Left ventricle myocardium inferior (tissue), 1 donor: ENCODE data around the gene CDH15. TPM values are rescaled to one million over a fixed set of nuclear protein-coding genes. Genes with fewer than 3 reads are reported as not detected.

Source experiments
- DNase-seq: peaks from one replicate; pipeline ENCODE4 v3.0.0-alpha.2; 2020
- H3K27ac ChIP-seq: fragments of 200-600 bp; replicated peaks from 2 replicates; pipeline ENCODE4 v1.8.0; 2021
- H3K27me3 ChIP-seq: fragments of 200-600 bp; 2 replicates; pipeline ENCODE4 v1.8.0; 2021; ENCODE audit warnings: low read depth
- H3K36me3 ChIP-seq: fragments of 200-600 bp; 2 replicates; pipeline ENCODE4 v1.8.0; 2021
- H3K4me1 ChIP-seq: fragments of 200-600 bp; 2 replicates; pipeline ENCODE4 v1.8.0; 2021
- H3K4me3 ChIP-seq: fragments of 200-600 bp; 2 replicates; pipeline ENCODE4 v1.8.0; 2021; ENCODE audit warnings: mild to moderate bottlenecking, moderate library complexity
- H3K9me3 ChIP-seq: fragments of 200-600 bp; replicated peaks from 2 replicates; pipeline ENCODE4 v1.8.0; 2021
- CTCF ChIP-seq: fragments of 200-600 bp; IDR thresholded peaks from 2 replicates; pipeline ENCODE4 v1.8.0; 2021; ENCODE audit warnings: antibody characterized with exemption, mild to moderate bottlenecking, borderline replicate concordance
- intact Hi-C: fragments of 100-400 bp; cut with micrococcal nuclease; formaldehyde crosslinking; loops from one replicate; pipeline ENCODE4 v1.11.0; 2022
- total RNA-seq: library from RNA; stranded (reverse); fragmentation: NEBNext Ultra II Directional; extraction: Animal tissue kit (Norgen Biotek cat#: 25700); gene quantifications from one replicate; pipeline ENCODE4 v1.2.1, GENCODE V29; 2021
- donor health status: DM: no; HTN: yes; CAD: no; lungs with severe emphysema.

The CDH15 gene
- total RNA-seq, 1 donor from 2014 or later: not detected

- H3K9me3 ChIP-seq: peaks cover 4% of the 10 kb centered on the region
- no peak for DNase-seq
- H3K4me1 ChIP-seq: peaks cover 16% of the 10 kb centered on the region
- intact Hi-C loops: no loop called here
- H3K27me3 ChIP-seq: peaks cover 61% of the 10 kb centered on the region
- TF ChIP-seq CTCF: no peak
- H3K36me3 ChIP-seq: no peaks in the 10 kb centered on the region
- no peak overlapping the region for H3K27ac ChIP-seq
- no peak overlapping the region for H3K4me3 ChIP-seq
Measured at GRCh38 chr16:89197633-89198416, 26.3 kb downstream of the CDH15 start.

- peaks cover 69% of the 10 kb centered on the region for H3K27me3 ChIP-seq
- H3K4me3 ChIP-seq: no peak overlapping the region
- DNase-seq: no peak
- no peak overlapping the region for H3K27ac ChIP-seq
- intact Hi-C loops: no loop called here
- H3K36me3 ChIP-seq: no peaks in the 10 kb centered on the region
- H3K4me1 ChIP-seq: peaks cover 16% of the 10 kb centered on the region
- TF ChIP-seq CTCF: no peak
- H3K9me3 ChIP-seq: peaks cover 4% of the 10 kb centered on the region
Measured at GRCh38 chr16:89198417-89199240, 27.1 kb downstream of the CDH15 start.

- H3K4me3 ChIP-seq: no peak overlapping the region
- no peak for TF ChIP-seq CTCF
- H3K9me3 ChIP-seq: peaks cover 4% of the 10 kb centered on the region
- peaks cover 16% of the 10 kb centered on the region for H3K4me1 ChIP-seq
- no peaks in the 10 kb centered on the region for H3K36me3 ChIP-seq
- intact Hi-C loops: no loop called here
- no peak overlapping the region for H3K27ac ChIP-seq
- no peak for DNase-seq
- H3K27me3 ChIP-seq: peaks cover 77% of the 10 kb centered on the region
Measured at GRCh38 chr16:89199241-89200123, 27.9 kb downstream of the CDH15 start.

- Histone ChIP-seq H3K36me3 (no peaks in the 10 kb centered on the region), H3K9me3 (peaks cover 4% of the 10 kb centered on the region), H3K27ac (no peak within 1 kb of the TSS), H3K4me1 (peaks cover 16% of the 10 kb centered on the region), H3K27me3 (peaks cover 85% of the 10 kb centered on the region), H3K4me3 (peak within 1 kb of the TSS; percentile 51)
- no peak for DNase-seq
- no peak for TF ChIP-seq CTCF
- intact Hi-C loops: no loop called here
Measured at GRCh38 chr16:89200124-89200849, 28.7 kb downstream of the CDH15 start, which contains the start of gene SLC22A31. TSS of gene SLC22A31 (minus strand) at chr16:89200537. CDS start at chr16:89200501, 36 bp downstream.
